HEK293T (cell line): ENCODE data around the gene ENPP6.

ENCODE experiments used
- BHLHE40 ChIP-seq: fragments of 450-650 bp; IDR thresholded peaks from 2 replicates; pipeline ENCODE4 v1.6.1; 2016; ENCODE audit warnings: mild to moderate bottlenecking, moderate library complexity, borderline replicate concordance
- FOXK2 ChIP-seq: fragments of 450-650 bp; IDR thresholded peaks from 2 replicates; pipeline ENCODE4 v1.6.1; 2016; ENCODE audit warnings: mild to moderate bottlenecking
- FOXM1 ChIP-seq: fragments of 450-650 bp; IDR thresholded peaks from 2 replicates; pipeline ENCODE4 v1.6.1; 2017; ENCODE audit warnings: mild to moderate bottlenecking, borderline replicate concordance
- NFRKB ChIP-seq: fragments of 450-650 bp; IDR thresholded peaks from 2 replicates; pipeline ENCODE4 v1.6.1; 2016; ENCODE audit warnings: mild to moderate bottlenecking, moderate library complexity
- ZNF384 ChIP-seq: fragments of 450-650 bp; IDR thresholded peaks from 2 replicates; pipeline ENCODE4 v1.6.1; 2016
- TF ChIP-seq, protein P1 (sequence below): fragments of 450-650 bp; IDR thresholded peaks from 2 replicates; pipeline ENCODE4 v1.6.1; 2016

DNA sequence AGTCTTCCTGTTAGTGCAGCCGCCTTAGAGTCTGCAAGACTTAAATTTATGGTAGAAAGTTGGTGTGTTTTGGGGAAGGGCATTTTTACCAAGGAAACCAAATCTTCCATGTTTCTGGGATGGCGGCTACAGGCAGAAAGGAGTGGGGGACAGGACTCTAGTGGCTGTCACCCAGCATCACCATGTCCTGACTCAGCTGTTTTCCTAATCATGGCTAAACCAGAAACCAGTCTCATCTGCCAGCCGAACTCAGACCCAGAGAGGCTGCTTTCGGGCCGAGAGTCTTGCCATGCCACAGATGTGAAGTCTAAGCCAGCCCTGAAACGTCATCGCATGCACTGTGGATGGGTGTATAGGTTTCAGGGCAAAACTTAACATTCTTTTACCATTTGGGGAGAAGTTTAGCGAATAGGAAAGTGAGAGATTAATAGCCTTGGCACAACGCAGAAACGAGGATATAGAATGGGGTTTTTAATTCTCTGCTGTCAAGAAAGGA lies 109.6 kb downstream of the ENPP6 start:
- TF ChIP-seq, protein P1, sequence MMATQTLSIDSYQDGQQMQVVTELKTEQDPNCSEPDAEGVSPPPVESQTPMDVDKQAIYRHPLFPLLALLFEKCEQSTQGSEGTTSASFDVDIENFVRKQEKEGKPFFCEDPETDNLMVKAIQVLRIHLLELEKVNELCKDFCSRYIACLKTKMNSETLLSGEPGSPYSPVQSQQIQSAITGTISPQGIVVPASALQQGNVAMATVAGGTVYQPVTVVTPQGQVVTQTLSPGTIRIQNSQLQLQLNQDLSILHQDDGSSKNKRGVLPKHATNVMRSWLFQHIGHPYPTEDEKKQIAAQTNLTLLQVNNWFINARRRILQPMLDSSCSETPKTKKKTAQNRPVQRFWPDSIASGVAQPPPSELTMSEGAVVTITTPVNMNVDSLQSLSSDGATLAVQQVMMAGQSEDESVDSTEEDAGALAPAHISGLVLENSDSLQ: no peak
- TF ChIP-seq BHLHE40 (no peak), ZNF384 (no peak), FOXK2 (no peak), FOXM1 (no peak), NFRKB (no peak)
